ENCODE data around the gene ABCB7.
A peak's percentile ranks its signal among the peaks of the same experiment; 100 is the strongest.

ABCB7 gene

DNA sequence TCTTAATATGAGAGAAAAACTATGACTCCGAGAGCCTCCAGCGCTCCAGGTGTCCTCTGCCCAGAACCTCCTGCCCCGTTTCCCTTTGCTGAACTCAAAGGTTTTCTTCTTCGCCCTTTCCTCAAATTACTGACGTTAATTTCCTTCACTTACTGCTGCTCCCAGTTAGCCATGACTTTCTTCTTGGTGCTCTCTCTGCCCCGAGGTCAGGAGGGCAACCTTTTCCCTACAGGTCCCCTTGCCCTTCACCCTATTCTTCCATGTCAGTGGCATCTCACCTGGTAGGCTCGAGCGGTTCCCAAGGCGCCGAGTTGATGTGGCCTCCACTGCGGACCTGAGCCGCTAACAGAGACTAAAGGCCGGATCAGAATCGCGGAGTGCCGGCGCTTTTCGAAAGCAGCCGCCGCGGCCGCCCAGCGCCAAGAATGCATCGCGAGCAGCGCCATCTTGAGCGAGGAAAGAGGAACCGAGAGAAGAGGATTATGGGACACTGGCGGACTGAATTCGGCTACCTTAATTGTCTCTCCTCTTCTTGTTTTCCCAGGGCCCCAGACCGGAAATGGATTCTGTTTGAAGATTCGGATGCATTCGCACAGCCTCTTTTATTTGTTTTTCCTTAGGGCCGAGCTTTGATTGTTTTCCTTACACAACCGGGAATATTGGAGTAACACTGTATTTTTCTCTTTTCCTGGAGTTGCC is at the start of gene ABCB7 (continued):
- TF ChIP-seq ZEB2 (tag by site-specific recombination; IDR thresholded peaks at IDR 0.05) (0 out of 2 replicates have a peak, but pooled peaks have one; percentile 52), ZNF10 (tag by site-specific recombination; IDR thresholded peaks at IDR 0.05) (no peak), ZNF292 (tag by site-specific recombination; IDR thresholded peaks at IDR 0.05; ENCODE audit: borderline replicate concordance, low read depth) (no peak), ZNF561 (tag by site-specific recombination; IDR thresholded peaks at IDR 0.05; ENCODE audit: borderline replicate concordance) (peak; percentile 43; the same call in 1 of the 2 replicates), ZNF239 (tag by site-specific recombination; IDR thresholded peaks at IDR 0.05) (no peak), ZNF335 (tag by site-specific recombination; conservative IDR thresholded peaks at IDR 0.05) (peak; percentile 63), ZBTB20 (tag by site-specific recombination; IDR thresholded peaks at IDR 0.05) (peak; percentile 84), ZNF2 (tag by site-specific recombination; IDR thresholded peaks at IDR 0.05) (peak; percentile 61), PRDM1 (tag by site-specific recombination; IDR thresholded peaks at IDR 0.05) (peak; percentile 78), ZBTB17 (tag by site-specific recombination; IDR thresholded peaks at IDR 0.05) (peak; percentile 51; the same call in 1 of the 2 replicates), SP2 (tag by site-specific recombination; IDR thresholded peaks at IDR 0.05) (peak; percentile 21; the same call in 1 of the 2 replicates), ZNF660 (tag by site-specific recombination; IDR thresholded peaks at IDR 0.05) (no peak), ZNF140 (tag by site-specific recombination; IDR thresholded peaks at IDR 0.05) (no peak), ZNF626 (tag by site-specific recombination; IDR thresholded peaks at IDR 0.05) (no peak), SP7 (tag by site-specific recombination; IDR thresholded peaks at IDR 0.05) (peak; percentile 42; the same call in 1 of the 2 replicates), ZNF670 (tag by site-specific recombination; IDR thresholded peaks at IDR 0.05; ENCODE audit: low read depth) (no peak), ZNF48 (tag by site-specific recombination; IDR thresholded peaks at IDR 0.05) (no peak), BCL11B (tag by site-specific recombination; IDR thresholded peaks at IDR 0.05; ENCODE audit: low read depth) (0 out of 2 replicates have a peak, but pooled peaks have one; percentile 46), ZNF112 (tag by site-specific recombination; IDR thresholded peaks at IDR 0.05) (no peak), ZNF37A (tag by site-specific recombination; IDR thresholded peaks at IDR 0.05) (no peak), SP3 (tag by site-specific recombination; IDR thresholded peaks at IDR 0.05) (no peak), TRIM28 (IDR thresholded peaks at IDR 0.05; ENCODE audit: borderline replicate concordance, low read length) (0 out of 2 replicates have a peak, but pooled peaks have one; percentile 18), KLF8 (tag by site-specific recombination; IDR thresholded peaks at IDR 0.05) (0 out of 2 replicates have a peak, but pooled peaks have one; percentile 14), ZNF416 (tag by site-specific recombination; IDR thresholded peaks at IDR 0.05) (no peak), ZXDB (tag by site-specific recombination; IDR thresholded peaks at IDR 0.05) (peak; percentile 65), KLF10 (tag by site-specific recombination; IDR thresholded peaks at IDR 0.05) (no peak), ZNF76 (tag by site-specific recombination; IDR thresholded peaks at IDR 0.05; ENCODE audit: borderline replicate concordance, low read depth) (peak; percentile 92), ZNF792 (tag by site-specific recombination; IDR thresholded peaks at IDR 0.05) (0 out of 2 replicates have a peak, but pooled peaks have one; percentile 10), ZNF394 (tag by site-specific recombination; IDR thresholded peaks at IDR 0.05; ENCODE audit: borderline replicate concordance) (peak; percentile 12; the same call in 1 of the 2 replicates)
- TF ChIP-seq, protein P1, sequence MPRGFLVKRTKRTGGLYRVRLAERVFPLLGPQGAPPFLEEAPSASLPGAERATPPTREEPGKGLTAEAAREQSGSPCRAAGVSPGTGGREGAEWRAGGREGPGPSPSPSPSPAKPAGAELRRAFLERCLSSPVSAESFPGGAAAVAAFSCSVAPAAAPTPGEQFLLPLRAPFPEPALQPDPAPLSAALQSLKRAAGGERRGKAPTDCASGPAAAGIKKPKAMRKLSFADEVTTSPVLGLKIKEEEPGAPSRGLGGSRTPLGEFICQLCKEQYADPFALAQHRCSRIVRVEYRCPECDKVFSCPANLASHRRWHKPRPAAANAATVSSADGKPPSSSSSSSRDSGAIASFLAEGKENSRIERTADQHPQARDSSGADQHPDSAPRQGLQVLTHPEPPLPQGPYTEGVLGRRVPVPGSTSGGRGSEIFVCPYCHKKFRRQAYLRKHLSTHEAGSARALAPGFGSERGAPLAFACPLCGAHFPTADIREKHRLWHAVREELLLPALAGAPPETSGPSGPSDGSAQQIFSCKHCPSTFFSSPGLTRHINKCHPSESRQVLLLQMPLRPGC (tag by site-specific recombination; IDR thresholded peaks at IDR 0.05), result no peak
- TF ChIP-seq, protein P2, sequence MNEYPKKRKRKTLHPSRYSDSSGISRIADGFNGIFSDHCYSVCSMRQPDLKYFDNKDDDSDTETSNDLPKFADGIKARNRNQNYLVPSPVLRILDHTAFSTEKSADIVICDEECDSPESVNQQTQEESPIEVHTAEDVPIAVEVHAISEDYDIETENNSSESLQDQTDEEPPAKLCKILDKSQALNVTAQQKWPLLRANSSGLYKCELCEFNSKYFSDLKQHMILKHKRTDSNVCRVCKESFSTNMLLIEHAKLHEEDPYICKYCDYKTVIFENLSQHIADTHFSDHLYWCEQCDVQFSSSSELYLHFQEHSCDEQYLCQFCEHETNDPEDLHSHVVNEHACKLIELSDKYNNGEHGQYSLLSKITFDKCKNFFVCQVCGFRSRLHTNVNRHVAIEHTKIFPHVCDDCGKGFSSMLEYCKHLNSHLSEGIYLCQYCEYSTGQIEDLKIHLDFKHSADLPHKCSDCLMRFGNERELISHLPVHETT (tag by site-specific recombination; IDR thresholded peaks at IDR 0.05), result 0 out of 2 replicates have a peak, but pooled peaks have one; percentile 22
- TF ChIP-seq, protein P3, sequence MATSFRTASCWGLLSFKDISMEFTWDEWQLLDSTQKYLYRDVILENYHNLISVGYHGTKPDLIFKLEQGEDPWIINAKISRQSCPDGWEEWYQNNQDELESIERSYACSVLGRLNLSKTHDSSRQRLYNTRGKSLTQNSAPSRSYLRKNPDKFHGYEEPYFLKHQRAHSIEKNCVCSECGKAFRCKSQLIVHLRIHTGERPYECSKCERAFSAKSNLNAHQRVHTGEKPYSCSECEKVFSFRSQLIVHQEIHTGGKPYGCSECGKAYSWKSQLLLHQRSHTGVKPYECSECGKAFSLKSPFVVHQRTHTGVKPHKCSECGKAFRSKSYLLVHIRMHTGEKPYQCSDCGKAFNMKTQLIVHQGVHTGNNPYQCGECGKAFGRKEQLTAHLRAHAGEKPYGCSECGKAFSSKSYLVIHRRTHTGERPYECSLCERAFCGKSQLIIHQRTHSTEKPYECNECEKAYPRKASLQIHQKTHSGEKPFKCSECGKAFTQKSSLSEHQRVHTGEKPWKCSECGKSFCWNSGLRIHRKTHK (tag by site-specific recombination; IDR thresholded peaks at IDR 0.05), result no peak
- TF ChIP-seq, protein P4, sequence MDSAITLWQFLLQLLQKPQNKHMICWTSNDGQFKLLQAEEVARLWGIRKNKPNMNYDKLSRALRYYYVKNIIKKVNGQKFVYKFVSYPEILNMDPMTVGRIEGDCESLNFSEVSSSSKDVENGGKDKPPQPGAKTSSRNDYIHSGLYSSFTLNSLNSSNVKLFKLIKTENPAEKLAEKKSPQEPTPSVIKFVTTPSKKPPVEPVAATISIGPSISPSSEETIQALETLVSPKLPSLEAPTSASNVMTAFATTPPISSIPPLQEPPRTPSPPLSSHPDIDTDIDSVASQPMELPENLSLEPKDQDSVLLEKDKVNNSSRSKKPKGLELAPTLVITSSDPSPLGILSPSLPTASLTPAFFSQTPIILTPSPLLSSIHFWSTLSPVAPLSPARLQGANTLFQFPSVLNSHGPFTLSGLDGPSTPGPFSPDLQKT (IDR thresholded peaks at IDR 0.05; ENCODE audit: borderline replicate concordance, low read depth, low read length), result no peak
- TF ChIP-seq, protein P5, sequence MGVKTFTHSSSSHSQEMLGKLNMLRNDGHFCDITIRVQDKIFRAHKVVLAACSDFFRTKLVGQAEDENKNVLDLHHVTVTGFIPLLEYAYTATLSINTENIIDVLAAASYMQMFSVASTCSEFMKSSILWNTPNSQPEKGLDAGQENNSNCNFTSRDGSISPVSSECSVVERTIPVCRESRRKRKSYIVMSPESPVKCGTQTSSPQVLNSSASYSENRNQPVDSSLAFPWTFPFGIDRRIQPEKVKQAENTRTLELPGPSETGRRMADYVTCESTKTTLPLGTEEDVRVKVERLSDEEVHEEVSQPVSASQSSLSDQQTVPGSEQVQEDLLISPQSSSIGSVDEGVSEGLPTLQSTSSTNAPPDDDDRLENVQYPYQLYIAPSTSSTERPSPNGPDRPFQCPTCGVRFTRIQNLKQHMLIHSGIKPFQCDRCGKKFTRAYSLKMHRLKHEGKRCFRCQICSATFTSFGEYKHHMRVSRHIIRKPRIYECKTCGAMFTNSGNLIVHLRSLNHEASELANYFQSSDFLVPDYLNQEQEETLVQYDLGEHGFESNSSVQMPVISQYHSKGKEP (tag by site-specific recombination; IDR thresholded peaks at IDR 0.05), result no peak
